NCI-H187 treated with DMSO at 0.1 percent for 48 hours (cell line): ENCODE results near the gene RRAGD.
"Not testable (repeated sequence)": the region's sequence is repeated elsewhere in the genome, so short reads cannot be mapped to it uniquely, and the experiment has no call there.

Experiments used
- DNase-seq: peaks from one replicate; lab custom pipeline; 2025; lab: John Stamatoyannopoulos, UW

The RRAGD gene

DNA sequence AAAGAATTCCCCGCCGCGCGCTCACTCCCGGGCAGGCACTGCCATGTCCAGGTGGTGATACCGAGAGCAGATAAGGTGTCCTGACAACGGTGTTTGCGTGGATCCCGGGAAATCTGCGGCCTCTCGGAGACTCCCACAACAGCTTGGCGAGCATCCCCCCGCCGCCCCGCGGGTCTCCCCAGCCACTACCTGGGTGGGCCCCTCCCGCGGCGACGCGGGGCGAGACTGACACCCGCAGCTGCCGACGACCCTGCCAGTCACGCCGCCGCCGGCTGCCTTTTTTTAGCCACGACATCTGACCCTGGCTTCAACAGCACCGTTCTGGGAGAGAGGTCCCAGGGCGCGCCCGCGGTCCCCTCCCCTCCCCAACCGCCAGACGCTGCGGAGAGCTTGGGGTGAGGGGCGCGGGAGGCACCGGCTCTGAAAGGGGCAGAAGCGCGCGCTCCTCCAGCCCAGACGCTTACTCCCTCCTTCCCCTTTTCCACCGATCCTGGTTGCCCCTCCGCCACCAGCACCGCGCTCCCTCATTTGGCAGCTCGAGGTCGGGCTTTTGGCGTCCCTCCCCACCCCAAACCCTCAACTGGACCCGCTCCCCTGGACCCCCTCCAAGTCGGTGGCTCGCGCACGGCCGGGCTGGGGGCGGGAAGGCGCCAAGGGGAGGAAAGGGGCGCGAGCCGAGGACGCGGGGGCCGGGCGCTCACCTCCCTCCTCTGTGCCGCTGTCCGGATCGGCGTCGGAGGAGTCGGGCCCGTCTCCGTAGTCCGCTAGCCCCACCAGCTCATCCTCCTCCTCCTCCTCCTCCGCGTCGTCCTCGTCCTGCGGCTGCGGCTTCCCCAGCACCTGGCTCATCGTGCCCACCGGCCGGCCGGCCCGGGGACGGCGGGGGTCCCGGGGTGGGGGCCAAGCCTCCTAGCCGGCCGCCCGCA is 665 bp downstream of the RRAGD start:
- DNase-seq, result no peak

DNA sequence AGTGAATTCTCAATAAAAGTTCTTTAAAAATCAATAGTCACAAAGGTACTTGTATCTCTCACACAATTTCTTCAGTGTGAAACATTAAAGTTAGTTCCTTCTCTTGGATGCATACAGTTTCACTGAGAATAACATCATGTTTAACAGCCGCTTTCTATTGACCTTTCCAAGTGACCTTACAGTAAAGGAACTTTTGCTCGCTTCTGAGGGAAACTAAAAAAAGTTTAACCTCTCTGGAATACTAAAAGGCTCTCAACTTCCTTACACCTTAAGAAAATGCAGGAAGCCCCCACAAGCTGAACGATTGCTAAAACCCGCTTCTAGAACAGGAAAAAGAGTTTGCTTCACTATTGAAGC is 1.3 kb downstream of the RRAGD start:
- no peak for DNase-seq

DNA sequence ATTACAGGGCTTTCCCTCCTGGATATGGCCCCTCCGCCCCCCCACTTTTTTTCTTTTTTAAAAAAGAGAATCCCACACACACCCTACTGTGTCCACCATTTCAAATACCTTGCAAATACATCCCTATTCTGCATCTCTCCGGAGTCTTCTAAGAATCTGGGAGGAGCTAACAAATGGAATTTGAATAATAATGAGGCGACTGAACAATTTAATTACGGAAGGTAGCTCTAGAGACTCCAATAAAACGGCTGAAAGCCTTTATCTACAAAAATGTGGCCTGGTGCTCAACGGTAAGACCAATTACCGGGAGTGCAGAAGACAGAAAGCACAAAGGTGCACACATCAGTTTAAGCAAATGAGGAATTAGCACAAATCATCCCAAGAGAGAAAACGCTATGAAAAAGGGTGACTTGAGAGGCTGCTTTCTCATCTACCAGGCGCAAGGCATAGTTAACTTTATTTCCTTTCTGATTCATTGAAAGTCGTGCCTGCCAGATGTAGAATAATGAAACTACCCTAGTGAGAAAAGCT is 1.8 kb downstream of the RRAGD start:
- no peak for DNase-seq

DNA sequence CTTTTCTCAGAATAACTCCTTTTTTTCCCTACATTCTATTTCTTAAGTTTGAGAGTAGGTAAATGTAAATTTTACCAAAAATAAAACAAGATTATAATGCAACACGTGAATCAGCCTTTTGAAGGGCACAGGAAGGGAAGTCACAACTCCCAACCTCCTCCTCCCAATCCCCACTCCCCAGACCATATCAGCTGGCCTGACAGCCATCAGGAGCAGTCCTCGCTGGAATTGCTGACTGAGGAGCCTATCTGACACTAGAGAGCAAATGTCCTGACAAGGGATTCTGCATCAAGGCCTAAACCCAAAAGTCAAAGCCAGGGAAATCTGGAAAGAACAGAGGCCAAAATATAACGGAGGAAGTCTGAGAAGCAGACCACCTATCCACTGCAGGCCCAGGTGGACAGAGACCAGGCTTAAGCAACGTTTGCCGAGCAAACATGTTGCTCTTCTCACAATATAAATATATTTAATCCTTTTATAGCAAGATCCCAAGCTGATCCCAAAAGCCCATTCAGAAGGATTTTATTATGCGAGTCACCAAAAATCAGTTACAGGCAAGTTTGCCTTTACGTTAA is 2.5 kb downstream of the RRAGD start:
- DNase-seq, result no peak

DNA sequence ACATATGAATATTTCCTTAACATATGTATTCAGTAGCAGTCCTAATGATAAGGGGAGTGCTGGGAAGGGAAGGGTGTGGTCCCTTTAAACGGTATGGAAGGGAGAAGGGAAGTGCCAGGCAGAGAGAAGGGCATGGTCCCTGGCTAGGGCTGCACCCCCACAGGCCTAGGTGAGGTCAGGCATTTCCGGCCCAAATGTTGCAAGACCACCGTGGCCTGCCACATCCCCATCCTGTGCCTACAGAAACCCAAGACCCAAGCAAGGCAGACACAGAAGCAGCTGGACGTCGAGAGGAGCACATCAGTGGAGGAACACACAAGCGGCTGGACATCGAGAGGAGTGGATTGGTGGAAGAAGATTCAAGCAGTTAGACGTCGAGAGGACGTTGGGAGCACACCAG is 5.9 kb downstream of the RRAGD start:
- no peak for DNase-seq

DNA sequence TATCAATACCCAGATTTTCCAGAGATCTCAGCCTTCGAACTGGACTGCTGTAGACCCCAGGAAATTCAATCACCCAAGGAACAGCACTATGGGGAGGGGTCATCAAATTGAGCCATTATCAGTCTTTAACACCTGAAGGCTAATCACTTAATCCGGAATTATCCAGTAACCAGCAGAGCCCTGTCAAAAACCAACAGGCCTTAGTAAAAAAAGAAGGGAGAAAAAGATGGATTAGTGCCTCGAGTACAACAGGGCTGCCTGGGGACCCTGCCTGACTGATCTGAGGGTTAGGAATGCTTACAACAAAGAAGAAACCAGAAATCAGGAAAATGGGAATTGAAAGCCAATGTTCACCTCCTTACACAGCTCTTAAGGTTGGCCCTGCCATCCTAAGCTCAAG is 7.6 kb downstream of the RRAGD start:
- DNase-seq, result no peak

DNA sequence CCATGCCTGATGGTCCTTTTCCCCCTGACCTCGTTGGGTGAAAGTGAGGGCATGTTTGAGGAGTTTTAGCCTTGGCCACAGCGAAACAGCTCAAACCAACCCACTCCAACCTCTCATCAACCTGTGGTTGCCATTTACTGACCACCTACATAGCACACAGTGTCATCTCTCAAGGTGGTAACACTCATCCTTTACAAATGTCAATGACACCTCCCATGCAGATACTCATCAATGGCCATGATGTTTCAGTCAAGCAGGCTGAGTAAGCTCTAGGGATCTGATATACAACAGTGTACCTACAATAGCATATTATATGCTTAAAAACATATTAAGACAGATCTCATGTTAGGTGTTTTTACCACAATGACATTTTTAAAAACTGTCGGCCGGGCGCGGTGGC is 9.3 kb downstream of the RRAGD start:
- DNase-seq, result no peak

DNA sequence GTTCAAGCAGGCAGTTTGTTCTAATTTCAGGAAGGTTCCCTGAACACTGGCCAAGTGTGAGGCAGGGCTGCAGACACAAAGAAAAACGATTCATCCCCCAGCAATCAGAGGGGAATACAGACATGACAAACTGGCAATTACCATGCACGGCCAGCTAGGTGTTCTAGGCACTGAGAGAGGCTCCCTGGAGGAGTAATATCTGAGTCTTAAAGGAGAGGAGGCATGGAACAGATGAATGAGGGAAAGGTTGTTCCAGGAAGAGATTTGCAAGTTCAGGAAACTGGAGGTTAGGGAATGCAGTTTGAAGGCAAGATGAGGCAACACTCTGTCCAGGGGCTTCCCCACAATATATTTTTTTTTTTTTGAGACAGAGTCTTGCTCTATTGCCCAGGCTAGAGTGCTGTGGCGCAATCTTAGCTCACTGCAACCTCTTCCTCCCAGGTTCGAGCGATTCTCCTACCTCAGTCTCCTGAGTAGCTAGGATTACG is 11.1 kb downstream of the RRAGD start:
- no peak for DNase-seq

DNA sequence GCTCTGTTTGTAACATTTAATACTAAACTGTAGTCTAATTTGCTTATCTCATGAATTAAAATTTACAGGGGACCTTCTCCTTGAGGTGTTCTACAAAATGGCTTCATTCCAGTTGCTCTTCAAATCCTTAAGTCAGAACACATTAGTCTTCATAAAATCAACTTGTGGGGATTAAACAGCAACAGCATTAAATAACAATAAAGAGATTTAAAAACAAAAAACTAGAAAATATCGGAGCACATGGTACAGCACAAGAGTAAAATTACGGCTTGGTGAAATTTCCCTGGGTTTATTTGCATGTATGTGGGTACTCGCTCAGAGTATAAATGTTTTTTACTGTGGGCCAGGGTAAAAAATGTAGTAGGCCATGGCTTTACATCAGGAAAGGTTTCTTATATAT is 12.0 kb downstream of the RRAGD start:
- DNase-seq, result no peak

DNA sequence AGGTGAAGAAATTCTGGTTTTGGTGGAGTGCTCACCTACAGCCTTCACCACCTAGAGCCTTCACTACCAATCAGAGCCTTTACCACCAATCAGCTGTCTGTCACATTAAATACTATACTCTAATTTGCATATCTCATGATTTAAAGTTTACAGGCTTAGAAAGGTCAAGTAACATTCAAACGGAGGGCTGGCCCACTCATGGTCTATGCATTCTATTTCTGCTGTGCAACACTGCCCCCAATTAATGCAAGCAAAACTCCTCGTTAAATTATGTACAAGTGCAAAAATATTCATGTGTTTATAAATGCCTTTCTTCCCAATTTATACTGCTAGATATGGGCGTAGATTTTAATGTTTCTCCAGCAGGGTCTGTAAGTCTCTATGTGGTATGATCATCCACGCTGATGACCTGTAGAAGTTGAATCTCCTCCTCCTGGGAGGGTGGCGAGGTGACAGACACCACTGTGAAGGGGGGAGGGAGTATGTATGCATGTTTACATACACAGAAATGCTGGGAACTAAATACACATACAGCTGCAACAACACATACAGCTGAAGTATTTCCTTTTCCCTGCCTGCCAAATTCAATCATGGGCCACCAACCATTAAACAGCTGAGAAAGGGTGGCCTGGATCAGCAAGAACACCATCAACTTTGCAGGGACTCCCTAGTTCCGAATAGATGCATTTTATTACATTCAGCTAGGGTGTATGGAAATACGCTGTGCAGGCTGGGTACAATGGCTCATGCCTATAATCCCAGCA is 13.1 kb downstream of the RRAGD start:
- DNase-seq, result no peak

DNA sequence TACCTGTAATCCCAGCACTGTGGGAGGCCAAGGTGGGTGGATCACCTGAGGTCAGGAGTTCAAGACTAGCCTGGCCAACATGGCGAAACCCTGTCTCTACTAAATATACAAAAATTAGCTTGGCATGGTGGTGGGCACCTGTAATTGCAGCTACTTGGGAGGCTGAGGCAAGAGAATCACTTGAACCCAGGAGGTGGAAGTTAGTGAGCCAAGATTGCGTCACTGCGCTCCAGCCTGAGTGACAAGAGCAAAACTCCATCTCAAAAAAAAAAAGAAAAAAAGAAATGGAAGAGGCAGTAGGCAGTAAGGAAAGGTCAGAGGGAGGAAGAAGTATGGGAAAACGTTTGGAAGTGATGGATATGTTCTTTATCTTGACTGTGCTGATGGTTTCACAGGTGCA is 14.2 kb downstream of the RRAGD start:
- not testable (repeated sequence) for DNase-seq

DNA sequence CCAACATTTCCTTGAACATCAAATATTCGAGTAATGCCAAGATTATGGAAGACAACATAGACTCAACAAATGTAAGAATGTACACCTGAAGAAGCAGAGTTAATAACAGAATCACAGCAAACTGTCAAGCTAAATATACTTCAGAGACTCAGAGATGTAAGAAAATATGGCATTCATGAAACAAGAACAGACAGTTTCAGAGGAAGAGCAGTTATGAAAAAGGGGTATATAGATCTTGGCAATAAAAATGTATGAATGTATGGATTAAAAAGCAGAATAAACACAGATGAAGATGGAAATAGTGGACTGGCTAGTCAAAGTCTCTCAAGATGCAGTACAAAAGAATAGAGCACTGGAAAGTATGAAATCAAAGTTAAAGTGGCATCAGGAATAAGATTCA is 18.4 kb downstream of the RRAGD start:
- DNase-seq, result no peak

DNA sequence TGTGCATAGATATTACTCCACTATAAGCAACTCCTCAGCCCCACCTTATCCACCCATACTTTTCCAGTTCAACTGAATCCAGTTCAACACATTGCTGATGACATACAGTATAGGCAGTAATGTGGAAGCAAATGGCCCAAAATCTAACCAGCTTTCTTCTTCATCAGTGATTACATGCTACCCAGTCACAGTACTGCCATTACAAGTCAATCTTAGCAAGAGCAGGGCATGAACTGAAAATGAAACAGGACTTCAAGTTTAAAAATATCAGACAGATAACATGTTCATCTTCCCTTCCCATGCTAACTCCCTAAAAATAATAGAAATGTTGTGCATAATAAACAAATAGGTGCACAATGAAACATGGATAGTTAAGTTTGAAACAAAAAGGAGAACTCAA is 19.2 kb downstream of the RRAGD start:
- DNase-seq, result no peak

DNA sequence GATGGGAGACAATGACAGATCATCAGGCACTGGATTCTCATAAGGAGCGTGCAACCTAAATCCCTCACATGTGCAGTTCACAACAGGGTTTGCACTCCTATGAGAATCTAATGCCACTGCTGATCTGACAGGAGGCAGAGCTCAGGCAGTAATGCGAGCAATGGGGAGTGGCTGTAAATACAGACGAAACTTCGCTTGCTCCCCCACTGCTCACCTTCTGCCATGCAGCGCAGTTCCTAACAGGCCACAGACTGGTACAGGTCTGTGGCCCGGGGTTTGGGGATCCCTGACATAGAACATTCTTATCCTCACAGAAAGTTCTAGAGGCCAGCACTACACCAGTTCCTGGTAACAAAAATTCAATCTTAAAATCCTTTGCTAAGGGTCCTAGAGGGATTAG is 23.2 kb downstream of the RRAGD start:
- DNase-seq, result no peak

DNA sequence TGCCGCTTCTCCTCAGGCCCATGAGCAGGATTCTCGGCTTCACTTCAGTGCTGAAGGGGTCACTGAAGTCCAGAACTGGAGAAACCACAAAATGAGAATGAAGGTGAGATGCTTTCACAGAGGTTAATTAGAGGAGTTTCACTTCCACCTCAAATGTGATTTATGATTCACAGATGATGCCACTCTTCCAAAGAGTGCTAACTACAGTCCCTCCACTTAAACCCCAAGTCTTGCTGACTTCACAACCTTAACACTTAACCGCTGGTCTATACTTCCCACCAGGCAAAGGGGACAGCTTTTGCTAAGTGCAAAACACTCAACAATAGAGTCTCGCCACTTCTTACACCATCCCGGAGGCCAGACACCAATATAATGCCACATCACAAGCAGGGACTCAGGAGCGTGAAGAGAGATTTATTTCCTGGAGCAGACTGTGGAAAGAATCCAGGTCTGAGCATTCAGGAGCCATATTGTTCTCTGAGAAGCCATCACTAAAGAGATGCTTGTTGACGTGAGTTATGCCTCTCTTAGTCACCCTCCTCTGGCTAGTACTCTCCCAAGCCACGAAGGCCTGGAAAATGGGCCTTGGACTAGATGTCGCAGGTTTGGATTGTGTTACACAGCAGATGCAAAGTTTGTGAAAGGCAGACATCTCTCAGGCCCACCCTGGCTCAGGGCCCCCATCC is 24.4 kb downstream of the RRAGD start:
- DNase-seq, result peak; percentile 29

DNA sequence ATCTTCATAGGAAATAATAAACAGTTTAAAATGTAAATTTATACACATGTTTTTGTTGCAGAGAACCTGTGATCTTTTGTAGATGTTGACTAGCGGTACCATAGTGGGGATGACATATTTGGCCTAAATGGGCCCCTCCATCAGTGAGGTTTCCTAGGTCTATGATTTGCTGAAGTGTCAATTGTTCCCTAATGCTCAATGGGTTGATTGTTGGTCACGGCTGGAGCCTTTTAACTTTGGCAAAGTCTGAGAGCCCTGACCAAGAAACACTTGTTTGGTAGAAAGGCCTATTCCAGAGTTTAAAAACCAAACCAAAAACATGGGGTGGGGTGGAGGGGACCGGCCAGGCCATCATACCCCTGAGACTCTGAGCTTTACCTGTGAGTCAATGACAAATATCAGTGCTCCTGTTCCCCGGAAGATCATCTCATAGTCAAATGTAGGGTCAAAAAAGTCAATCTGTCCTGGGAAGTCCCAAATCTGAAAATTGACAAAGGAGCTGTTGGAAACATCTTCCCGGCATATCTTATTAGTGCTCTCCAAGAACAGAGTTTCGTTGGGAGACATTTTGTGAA is 25.1 kb downstream of the RRAGD start:
- no peak for DNase-seq

DNA sequence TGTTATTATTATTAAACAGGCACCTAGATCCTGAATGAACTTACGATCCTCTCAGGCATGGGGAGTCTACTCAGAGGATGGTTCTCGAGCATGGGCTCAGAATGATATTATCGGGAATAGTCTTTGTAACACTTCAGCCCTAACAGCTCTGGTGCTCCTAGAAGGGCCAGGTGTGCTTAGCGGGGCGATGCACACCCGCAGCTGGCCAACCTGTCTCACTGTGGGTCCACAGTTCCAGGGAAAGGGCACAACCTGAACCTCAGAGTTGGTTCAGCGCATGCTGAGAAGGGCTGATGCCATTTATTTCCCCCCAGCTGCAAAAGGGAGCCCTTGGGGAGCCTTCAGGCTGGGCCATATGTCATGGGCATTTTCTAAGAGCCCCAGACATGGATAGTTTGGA is 26.2 kb downstream of the RRAGD start:
- DNase-seq, result no peak

DNA sequence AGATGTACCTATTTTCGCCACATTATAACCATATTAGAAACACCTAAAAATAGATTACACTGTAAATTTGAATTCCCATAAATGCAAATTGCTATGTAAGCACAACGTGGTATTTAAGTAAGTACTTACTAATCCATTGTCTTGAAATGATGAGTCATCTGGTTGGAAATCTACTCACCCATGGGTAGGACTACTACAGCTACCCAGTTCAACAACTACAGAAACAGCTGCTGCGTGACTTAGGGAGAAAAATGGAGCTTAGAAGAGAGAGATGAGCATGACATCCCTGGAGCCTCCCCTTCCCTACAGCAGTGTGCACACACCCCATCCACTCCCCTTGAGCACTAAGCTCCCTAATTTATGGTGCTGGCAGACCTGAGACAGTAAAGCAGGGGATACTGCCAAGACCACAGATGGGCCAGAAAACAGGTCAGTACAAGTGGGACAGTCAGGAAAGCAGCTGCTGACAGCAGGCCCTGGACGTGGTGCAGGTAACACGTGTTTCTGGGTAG is 26.9 kb downstream of the RRAGD start:
- no peak for DNase-seq

DNA sequence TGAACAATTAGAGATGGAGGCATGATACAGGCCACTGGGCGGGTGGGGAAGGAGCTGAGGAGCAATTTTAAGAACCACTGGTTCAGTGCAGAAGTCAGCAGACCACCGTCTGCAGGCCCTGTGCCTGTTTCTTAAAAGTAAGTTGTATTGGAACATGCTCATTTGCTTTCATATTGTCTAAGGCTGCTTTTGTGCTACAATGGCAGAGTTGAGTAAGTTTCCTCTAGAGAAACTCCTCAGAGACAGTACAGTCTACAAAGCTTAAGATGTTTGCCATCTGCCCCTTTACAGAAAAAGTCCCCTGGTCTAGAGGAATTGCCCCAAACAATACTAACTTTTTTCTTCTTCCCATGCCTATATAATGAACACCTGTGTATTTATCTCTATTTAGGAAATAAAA is 31.0 kb downstream of the RRAGD start:
- DNase-seq, result no peak

DNA sequence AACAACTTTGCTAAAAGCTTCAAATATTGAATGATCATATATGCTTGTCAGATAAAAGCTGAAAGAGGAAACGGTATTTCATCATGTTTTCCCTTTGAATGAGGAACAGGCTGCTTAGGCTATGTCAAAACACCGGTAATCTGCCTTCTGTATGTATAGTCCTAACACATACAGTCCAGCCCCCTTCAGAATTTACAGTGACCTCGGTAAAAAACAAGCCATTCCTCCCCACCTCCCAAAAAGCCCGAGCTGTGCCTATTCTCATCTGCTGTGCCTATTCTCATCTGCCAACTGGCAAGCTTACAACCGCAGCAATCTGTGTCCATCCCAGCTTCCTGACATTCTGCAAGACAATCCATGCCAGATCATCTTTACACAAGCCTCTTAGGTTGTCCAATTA is 32.8 kb downstream of the RRAGD start:
- no peak for DNase-seq

DNA sequence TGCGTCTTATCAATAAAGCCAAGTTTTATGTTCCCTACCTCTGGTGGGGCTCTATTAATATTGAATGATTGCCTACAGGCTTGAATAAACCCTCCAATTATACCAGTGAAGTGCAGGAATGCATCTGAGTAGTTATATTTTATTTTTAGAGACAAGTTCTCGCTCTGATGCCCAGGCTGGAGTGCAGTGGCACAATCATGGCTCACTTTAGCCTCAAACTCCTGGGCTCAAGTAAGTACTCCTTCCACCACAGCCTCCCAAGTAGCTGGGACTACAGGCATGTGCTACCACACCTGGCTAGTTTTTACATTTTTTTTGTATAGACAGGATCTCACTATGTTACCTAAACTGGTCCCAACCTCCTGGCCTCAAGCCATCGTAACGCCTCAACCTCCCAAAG is 33.4 kb downstream of the RRAGD start:
- DNase-seq, result no peak
